ENCODE data around the gene EIF1. TPM values are rescaled to one million over a fixed set of nuclear protein-coding genes. Genes with fewer than 3 reads are reported as not detected.
"Not testable (repeated sequence)": the region's sequence is repeated elsewhere in the genome, so short reads cannot be mapped to it uniquely, and the experiment has no call there.

The EIF1 gene
- total RNA-seq, 1 experiment from 2014 or later, result 142 TPM

DNA sequence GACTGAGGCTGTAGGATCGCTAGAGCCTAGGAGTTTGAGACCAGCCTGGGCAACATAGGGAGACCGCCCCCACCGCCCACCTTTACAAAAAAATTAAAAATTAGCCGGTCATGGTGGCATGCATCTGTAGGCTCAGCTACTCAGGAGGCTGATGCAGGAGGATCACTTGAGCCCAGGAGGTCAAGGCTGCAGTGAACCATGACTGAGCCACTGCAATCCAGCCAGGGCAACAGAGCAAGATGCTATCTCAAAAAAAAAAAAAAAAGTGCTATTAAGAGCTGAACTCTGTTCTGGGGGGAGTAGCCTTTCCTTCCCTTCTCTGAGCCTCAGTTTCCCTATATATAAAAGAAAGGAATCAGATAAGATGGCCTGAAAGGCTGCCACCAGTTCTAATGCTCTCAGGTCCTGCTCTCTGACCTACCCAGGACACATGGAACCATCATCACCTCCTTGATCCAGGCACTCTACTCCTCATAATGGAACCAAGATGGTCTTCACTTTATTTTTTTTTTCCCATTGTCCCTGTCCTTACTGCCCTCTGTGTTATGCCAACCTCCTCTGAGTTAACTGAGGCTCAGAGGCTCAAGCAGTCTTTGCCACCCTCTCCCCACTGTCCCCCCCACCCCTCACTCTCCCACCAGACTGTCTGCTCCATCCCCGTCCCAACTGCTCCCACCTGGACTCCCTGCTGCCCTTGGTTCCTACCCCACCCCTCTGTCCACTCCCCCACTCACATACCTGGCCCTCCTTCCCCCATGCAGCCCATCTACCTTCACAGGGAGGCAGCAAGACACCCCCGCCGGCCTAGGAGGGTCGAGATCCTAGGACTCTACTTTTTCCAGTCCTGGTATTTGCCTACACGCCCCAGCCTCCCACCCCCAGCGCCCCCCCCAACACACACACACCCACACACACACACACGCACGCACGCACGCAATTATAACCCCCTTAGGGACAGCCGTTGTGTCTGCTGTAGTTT lies 23.8 kb upstream of the EIF1 start:
- no peak overlapping the region for H3K27ac ChIP-seq
- no peaks in the 10 kb centered on the region for H3K9me3 ChIP-seq (replicated peaks)
- H3K36me3 ChIP-seq, result no peaks in the 10 kb centered on the region
- 0 out of 2 replicates have a peak, but pooled peaks cover 2% of the 10 kb centered on the region for H3K4me1 ChIP-seq
- no peaks in the 10 kb centered on the region for H3K27me3 ChIP-seq
- peak overlapping the region; percentile 47 for H3K4me3 ChIP-seq
- no peak for DNase-seq

DNA sequence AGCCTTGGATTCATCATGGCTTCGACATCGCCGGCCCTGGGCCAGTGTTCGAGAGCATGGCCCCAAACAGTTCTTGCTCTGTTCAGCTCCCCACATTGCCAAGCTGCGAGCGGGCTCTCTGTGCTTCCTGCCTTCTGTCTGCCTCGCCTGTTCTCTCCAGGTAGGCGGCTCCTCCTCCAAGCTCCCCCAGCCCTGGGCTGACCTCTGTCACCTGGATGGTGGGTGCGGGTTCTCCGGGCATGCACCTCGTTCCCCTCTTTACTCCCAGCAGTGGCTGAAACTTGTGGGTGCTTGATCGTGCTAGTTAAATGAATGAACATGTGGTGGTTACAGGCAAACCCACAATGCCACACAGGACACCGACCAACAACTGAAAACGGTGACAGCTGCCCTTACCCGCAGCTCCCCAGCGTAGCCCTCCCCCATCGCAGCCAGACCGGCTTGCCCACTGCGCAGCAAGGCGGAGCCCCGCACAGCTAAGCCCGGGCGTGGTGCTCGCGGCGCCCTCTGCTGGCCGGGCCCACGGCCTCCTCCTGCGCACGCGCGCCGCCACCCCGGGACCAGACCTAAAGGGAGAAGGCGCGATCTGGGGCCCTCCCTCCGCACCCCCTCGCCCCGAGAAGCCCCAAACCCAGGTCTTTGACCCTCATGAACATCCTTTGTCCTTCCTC lies 23.0 kb upstream of the EIF1 start:
- DNase-seq, result peak; percentile 91 to 92
- no peaks in the 10 kb centered on the region for H3K27me3 ChIP-seq
- H3K4me1 ChIP-seq, result 0 out of 2 replicates have a peak, but pooled peaks cover 2% of the 10 kb centered on the region
- H3K9me3 ChIP-seq (replicated peaks), result no peaks in the 10 kb centered on the region
- peak overlapping the region; percentile 47 for H3K4me3 ChIP-seq
- H3K27ac ChIP-seq, result peak overlapping the region; percentile 54
- no peaks in the 10 kb centered on the region for H3K36me3 ChIP-seq

DNA sequence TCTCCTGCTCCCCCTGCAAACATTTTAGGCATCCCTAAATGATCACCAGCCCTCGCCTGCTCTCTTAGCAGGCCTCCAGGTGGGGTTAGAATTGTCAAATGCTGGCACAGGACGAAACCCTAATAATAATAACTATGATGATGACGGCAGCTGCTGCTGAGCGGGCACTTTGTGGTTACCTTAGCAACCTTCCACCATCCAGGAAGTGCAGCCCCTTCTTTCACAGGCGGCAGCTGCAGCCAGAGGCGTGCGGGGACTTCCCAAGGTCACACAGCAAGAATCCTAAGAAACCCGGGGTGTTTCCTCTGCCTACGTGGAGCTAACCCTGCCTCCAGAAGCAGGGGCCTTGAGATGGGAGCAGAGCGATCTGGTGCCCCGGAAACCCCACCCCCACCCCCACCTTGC lies 22.4 kb upstream of the EIF1 start:
- peak; percentile 75 to 78 for DNase-seq
- Histone ChIP-seq H3K27me3 (no peaks in the 10 kb centered on the region), H3K4me3 (peak overlapping the region; percentile 47), H3K27ac (peak overlapping the region; percentile 54), H3K4me1 (0 out of 2 replicates have a peak, but pooled peaks cover 2% of the 10 kb centered on the region), H3K36me3 (no peaks in the 10 kb centered on the region), H3K9me3 (replicated peaks) (no peaks in the 10 kb centered on the region)

DNA sequence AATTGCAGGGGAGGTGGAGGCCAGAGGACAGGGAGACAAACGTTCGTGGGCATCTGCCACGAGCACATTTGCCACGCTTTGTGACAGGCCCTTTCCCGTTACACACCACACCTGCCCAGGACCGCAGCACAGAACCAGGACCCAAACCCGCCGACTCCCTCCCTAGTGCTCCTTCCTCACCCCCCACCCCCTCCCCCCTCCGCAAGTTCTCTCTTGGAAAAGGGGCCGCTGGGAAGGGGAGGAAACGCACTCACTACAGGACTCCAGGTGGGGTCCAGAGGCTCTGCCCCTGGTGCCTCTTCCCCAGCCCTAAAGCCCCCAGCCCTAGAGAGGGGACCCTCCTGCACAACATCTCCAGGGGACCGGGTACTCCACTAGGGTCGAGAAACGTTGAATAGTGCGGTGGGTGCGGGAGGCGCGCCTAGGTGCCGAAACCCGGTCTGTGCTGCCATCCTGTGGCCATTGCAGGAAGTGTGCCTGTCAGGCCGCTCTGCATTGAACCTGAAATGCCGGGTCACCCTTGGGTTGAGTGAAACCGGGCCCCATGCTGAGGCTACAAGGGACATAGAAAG lies 21.9 kb upstream of the EIF1 start:
- Histone ChIP-seq H3K4me1 (0 out of 2 replicates have a peak, but pooled peaks cover 2% of the 10 kb centered on the region), H3K27ac (peak overlapping the region; percentile 54), H3K9me3 (replicated peaks) (no peaks in the 10 kb centered on the region), H3K27me3 (no peaks in the 10 kb centered on the region), H3K4me3 (peak overlapping the region; percentile 47), H3K36me3 (no peaks in the 10 kb centered on the region)
- DNase-seq, result peak; percentile 75 to 86

DNA sequence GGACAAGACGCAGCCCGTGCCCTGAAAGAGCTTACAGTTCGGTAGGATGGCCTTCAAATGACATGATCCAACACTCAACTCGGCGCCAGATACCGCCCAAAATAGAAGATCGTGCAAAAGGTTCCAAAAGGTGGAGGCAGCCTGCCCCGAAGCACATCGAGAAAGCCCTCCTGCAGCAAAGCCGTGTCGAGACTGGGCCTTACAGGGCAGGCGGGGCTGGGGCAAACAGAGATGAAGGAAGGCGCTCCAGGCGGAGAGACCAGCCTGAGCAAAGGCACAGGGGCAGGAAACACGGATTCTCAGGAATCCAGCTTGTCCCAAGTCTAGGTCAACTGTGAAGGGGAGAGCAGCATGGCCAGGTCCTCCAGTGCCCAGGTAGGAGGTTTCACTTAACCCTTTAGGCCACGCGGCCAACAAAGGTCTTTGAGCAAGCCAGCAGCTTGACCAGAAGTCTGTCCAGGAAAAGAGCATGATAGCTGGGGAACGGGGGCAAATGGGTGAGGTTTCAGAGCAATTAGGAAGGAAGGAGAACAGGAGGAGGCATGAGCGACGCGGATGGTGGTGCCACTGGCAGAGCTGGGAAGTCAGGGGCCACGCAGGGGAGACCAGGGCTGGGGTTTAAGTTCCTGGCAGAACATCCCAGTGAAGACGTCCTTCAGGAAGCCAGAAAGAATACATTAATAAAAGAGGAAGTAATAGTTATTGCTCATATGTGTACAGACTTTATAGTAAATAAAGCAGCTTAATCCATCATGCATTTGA lies 21.2 kb upstream of the EIF1 start:
- H3K4me3 ChIP-seq, result peak overlapping the region; percentile 47

DNA sequence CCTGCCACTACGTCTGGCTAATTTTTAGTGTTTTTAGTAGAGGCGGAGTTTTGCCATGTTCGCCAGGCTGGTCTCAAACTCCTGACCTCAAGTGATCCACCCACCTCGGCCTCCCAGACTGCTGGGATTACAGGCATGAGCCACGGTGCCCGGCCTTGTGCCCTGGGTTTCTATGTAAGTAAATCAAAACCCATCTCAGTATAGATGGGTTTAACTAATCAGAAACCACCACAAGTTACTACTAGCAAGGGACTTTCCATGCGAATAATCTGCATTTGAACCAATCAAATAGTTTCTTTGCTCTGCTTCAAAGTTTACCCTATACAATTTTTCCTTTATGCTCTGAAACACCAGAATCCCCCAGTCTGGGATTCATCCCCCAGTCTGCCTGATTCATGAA lies 16.5 kb upstream of the EIF1 start:
- Histone ChIP-seq H3K4me1 (no peaks in the 10 kb centered on the region), H3K36me3 (no peaks in the 10 kb centered on the region), H3K9me3 (replicated peaks) (no peaks in the 10 kb centered on the region), H3K27me3 (no peaks in the 10 kb centered on the region), H3K27ac (no peak overlapping the region), H3K4me3 (no peak overlapping the region)
- DNase-seq, result no peak

More for the DNA sequence above, 21.2 kb upstream of the EIF1 start:
- DNase-seq, result no peak
- H3K4me1 ChIP-seq, result 0 out of 2 replicates have a peak, but pooled peaks cover 2% of the 10 kb centered on the region
- no peaks in the 10 kb centered on the region for H3K9me3 ChIP-seq (replicated peaks)
- H3K27me3 ChIP-seq, result no peaks in the 10 kb centered on the region
- H3K36me3 ChIP-seq, result no peaks in the 10 kb centered on the region
- no peak overlapping the region; the same call in 1 of the 2 replicates for H3K27ac ChIP-seq

DNA sequence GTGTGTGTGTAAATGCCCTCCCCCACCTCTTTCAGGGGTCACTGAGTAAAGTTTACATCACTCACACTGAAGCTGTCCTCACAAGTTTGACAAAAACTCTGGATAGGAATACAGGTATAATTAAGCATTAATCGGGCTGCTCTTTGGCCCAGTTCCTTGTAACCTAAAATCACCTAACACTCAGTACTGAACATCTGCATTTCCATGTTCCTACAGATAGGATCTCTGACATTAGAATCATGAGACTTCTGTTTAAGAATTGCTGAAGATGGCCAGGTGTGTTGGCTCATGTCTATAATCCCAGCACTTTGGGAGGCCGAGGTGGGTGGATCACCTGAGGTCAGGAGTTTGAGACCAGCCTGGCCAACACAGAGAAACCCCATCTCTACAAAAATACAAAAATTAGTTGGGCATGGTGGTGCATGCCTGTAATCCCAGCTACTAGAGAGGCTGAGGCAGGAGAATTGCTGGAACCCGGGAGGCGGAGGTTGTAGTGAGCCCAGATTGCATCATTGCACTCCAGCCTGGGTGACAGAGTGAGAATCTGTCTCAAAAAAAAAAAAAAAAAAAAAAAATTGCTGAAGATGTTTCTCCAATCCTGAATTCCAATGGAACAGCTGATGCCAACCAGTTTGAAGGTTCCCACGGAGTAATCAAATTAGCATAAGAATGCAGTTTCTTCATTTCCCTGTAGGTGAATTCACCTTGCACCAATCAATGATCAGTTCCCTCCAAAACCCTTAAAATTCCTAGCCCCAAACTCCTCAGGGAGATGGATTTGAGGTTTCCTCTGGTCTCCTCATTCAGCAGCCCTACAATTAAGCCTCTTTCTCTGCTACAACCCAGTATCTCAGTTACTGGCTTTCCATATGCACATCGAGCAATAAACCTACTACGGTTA lies 13.3 kb upstream of the EIF1 start:
- not testable (repeated sequence) for H3K27me3 ChIP-seq; H3K36me3 ChIP-seq; H3K4me3 ChIP-seq; H3K27ac ChIP-seq; DNase-seq; H3K4me1 ChIP-seq; H3K9me3 ChIP-seq (replicated peaks)

DNA sequence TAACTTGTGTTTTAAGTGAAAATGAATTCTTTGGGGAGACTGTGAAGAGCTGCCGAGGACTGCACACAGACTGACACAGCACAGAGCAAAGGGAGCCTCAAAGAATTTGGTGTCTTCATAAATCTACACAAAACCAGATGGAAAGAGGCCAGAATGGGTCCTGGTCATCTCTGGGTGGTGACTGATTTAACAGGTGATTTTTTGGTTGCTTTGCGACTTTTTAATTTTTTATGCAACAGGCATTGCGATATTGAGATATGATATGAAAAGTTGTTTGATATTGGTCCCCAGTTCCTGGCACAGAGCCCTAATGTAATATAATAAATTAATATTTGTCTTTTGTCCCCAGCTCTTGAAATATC lies 12.6 kb upstream of the EIF1 start:
- Histone ChIP-seq H3K36me3 (no peaks in the 10 kb centered on the region), H3K9me3 (replicated peaks) (no peaks in the 10 kb centered on the region), H3K27ac (no peak overlapping the region), H3K4me1 (no peaks in the 10 kb centered on the region), H3K27me3 (peaks cover 5% of the 10 kb centered on the region; the same call in 1 of the 2 replicates), H3K4me3 (no peak overlapping the region)
- no peak for DNase-seq

DNA sequence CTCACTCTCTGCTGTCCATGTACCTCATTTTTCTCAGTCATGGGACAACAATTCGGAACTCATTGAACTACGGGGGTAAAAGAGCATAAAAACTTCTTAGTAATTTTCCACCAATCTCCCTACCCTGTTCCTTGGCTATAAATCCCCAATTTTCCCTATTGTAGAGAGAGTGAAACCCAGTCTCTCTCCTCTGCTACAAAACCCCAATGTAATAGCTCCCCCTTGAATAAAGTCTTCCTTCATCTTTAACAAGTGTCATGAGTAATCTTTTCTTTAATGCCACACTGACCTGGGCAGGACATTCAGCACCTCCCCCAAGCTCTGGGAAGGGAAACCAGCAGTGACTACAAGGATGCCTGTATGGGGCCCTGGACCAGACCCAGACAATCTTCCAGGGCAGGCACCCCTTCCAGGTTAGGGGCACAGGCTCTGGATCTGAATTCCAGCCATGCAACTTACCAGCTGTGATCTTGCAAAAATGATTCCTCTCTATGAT lies 10.2 kb upstream of the EIF1 start:
- Histone ChIP-seq H3K4me3 (no peak overlapping the region), H3K27ac (no peak overlapping the region), H3K9me3 (replicated peaks) (no peaks in the 10 kb centered on the region), H3K36me3 (no peaks in the 10 kb centered on the region), H3K27me3 (peaks cover 5% of the 10 kb centered on the region; the same call in 1 of the 2 replicates), H3K4me1 (no peaks in the 10 kb centered on the region)
- no peak for DNase-seq

DNA sequence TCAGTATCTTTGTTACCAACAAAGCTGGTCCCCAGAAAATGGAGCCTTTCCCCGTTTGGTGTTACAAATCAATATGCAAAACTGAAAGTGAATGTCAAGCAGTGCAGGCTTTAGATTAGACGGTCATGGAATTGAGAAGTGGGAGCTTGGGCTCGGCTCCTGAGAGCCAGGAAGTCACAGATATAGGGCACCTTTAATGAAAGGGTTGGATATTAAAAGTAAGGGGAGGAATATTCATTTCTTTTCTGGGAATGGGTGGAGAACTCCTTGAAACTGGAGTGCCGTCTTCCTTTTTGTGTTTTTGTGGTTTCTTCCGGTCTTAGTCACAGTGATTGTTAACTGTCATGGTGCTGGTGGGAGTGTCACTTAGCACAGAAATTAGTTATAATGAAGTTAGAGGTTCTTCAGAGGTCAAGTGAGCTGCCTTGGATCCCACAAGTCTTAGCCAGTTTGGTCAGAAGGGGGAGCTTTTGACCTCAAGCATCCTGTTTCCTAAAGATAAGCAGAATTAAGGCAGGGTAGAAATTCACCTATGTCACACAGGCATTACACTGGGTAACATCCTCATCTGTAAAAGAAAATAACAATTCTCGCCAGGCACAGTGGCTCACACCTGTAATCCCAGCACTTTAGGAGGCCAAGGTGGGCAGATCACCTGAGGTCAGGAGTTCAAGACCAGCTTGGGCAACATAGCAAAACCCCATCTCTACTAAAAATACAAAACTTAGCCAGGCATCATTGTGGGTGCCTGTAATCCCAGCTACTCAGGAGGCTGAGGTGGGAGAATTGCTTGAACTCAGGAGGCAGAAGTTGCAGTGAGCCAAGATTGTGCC lies 9.6 kb upstream of the EIF1 start:
- H3K9me3 ChIP-seq (replicated peaks), result no peaks in the 10 kb centered on the region
- no peak for DNase-seq
- H3K27me3 ChIP-seq, result peaks cover 5% of the 10 kb centered on the region; the same call in 1 of the 2 replicates
- H3K4me1 ChIP-seq, result no peaks in the 10 kb centered on the region
- no peak overlapping the region for H3K27ac ChIP-seq
- H3K4me3 ChIP-seq, result no peak overlapping the region
- H3K36me3 ChIP-seq, result no peaks in the 10 kb centered on the region

DNA sequence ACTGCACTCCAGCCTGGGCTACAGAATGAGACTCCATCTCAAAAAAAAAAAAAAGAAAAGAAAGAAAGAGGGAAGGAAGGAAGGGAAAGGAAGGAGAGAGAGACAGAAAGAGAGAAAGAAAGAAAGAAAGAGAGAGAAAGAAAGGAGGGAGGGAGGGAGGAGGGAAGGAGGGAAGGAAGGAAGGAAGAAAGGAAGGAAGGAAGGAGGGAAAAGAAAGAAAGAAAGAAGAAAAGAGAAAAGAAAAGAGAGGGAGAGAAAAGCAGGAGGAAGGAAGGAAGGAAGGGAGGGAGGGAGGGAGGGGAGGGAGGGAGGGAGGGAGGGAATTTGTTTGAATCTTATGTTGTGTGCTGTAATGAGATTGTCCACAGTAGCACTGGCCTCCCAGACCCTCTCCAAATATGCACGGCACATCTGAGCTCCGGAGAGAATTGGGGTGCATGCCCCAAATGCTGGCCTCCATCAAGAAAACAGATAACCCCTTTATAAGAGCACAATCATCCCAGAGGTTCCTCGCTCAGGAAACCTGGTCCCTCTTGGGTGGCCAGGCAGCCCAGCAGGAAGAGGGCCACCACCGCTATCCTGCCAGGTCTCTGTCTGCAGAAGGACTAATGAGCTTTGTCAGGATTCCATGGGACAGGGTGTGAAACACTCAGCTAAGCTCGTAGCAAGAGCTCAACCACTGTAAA lies 8.8 kb upstream of the EIF1 start:
- Histone ChIP-seq H3K4me1 (no peaks in the 10 kb centered on the region), H3K27ac (no peak overlapping the region)

DNA sequence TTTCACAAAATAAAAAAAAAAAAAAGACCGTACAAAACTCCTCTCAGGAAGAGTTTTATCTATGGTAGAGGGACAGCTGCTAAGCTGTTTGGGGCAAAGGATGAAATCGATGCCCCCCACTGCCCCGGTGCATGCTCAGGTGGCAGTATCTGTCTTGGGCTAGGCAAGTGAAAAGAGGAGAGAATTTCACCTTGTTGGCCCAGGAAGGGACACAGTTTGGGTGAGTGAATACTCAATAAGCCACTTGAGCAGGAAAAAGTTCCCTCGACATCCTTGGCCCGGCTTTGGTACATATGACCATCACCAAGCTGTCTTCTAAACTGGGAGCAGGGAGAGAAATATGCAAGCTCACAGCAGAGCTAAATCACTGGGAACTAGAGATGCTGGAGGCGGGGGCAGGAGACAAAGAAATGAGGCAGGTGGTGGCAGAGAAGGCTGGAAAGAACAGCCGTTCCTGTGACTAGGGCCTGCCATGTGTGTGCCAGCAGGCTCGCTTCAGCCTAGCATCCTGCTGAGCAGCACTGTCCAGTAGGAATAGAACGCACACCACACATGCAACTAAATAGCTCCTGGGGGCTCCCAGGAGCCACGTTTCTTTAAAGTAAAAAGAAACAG lies 8.2 kb upstream of the EIF1 start:
- H3K27ac ChIP-seq, result no peak overlapping the region
- no peak overlapping the region for H3K4me3 ChIP-seq
- no peaks in the 10 kb centered on the region for H3K4me1 ChIP-seq
- no peaks in the 10 kb centered on the region for H3K9me3 ChIP-seq (replicated peaks)
- DNase-seq, result peak in 1 of 2 experiments; percentile 50
- no peaks in the 10 kb centered on the region for H3K36me3 ChIP-seq
- peaks cover 5% of the 10 kb centered on the region; the same call in 1 of the 2 replicates for H3K27me3 ChIP-seq

More for the DNA sequence above, 8.8 kb upstream of the EIF1 start:
- no peak for DNase-seq
- H3K36me3 ChIP-seq, result no peaks in the 10 kb centered on the region
- peaks cover 5% of the 10 kb centered on the region; the same call in 1 of the 2 replicates for H3K27me3 ChIP-seq
- H3K9me3 ChIP-seq (replicated peaks), result no peaks in the 10 kb centered on the region
- no peak overlapping the region for H3K4me3 ChIP-seq

Measured in SJCRH30 (cell line).